HEK293 (cell line): ENCODE measurements around the gene OTOS.

Experiments
- CTCF ChIA-PET: fragments of 350-600 bp; formaldehyde crosslinking; extraction: SDS; loops from one replicate; lab custom pipeline; 2021; ENCODE audit warnings: antibody characterized with exemption; lab: Yijun Ruan, JAX
- POLR2A ChIA-PET: fragments of 300-600 bp; formaldehyde crosslinking; extraction: SDS; loops from one replicate; lab custom pipeline; 2020; ENCODE audit warnings: antibody characterized with exemption, inconsistent platforms; lab: Yijun Ruan, JAX
- H3K27ac ChIP-seq: fragments of 200-500 bp; sonication (Bioruptor generic); 2 replicates; pipeline ENCODE4 v1.5.1; 2014; ENCODE audit warnings: low read depth, low read length, control low read depth, inconsistent platforms; ENCODE audit errors: extremely low read depth
- H3K36me3 ChIP-seq, 2 experiments: fragments of 200-500 bp in 1 of 2; sonication (Bioruptor generic) in 1 of 2; 1 replicate in 1 of 2; 2 replicates in 1 of 2; pipeline ENCODE4 v1.5.1; 2014 to 2017; ENCODE audit warnings: inconsistent platforms in 2 of 2, low read length in 2 of 2; ENCODE audit not compliant: control insufficient read depth in 2 of 2, insufficient read depth in 1 of 2
- H3K4me1 ChIP-seq: fragments of 200-500 bp; sonication (Bioruptor generic); 2 replicates; pipeline ENCODE4 v1.5.1; 2014; ENCODE audit warnings: mild to moderate bottlenecking, low read length, inconsistent platforms; ENCODE audit not compliant: control insufficient read depth, insufficient read depth
- H3K4me3 ChIP-seq: 2 replicates; pipeline ENCODE4 v1.5.1; 2011; ENCODE audit warnings: low read depth, mild to moderate bottlenecking, control low read depth, low read length, moderate library complexity
- H3K9me3 ChIP-seq: fragments of 200-500 bp; sonication (Bioruptor generic); 2 replicates; pipeline ENCODE4 v1.5.1; 2014; ENCODE audit warnings: low read depth, low read length, inconsistent platforms; ENCODE audit not compliant: control insufficient read depth, insufficient read depth
- EGR2 ChIP-seq: fragments of 450-650 bp; formaldehyde crosslinking; IDR thresholded peaks from 2 replicates; pipeline ENCODE4 v1.5.1; 2016; ENCODE audit warnings: low read depth, missing biosample characterization, missing genetic modification characterization
- GLI4 ChIP-seq: fragments of 450-650 bp; formaldehyde crosslinking; IDR thresholded peaks from 2 replicates; pipeline ENCODE4 v1.5.1; 2016; ENCODE audit warnings: missing biosample characterization, missing genetic modification characterization
- KLF8 ChIP-seq: fragments of 450-650 bp; formaldehyde crosslinking; IDR thresholded peaks from 2 replicates; pipeline ENCODE4 v1.5.1; 2016; ENCODE audit warnings: missing biosample characterization, missing genetic modification characterization
- REPIN1 ChIP-seq: fragments of 450-650 bp; formaldehyde crosslinking; IDR thresholded peaks from 2 replicates; pipeline ENCODE4 v1.5.1; 2017; ENCODE audit warnings: missing biosample characterization, missing genetic modification characterization, low read depth
- SCRT2 ChIP-seq: fragments of 450-650 bp; formaldehyde crosslinking; IDR thresholded peaks from 2 replicates; pipeline ENCODE4 v1.5.1; 2016; ENCODE audit warnings: missing biosample characterization, missing genetic modification characterization
- ZBTB8A ChIP-seq: fragments of 450-650 bp; formaldehyde crosslinking; IDR thresholded peaks from 2 replicates; pipeline ENCODE4 v1.5.1; 2016; ENCODE audit warnings: missing biosample characterization, missing genetic modification characterization
- ZFHX2 ChIP-seq: fragments of 450-650 bp; formaldehyde crosslinking; conservative IDR thresholded peaks from 2 replicates; pipeline ENCODE4 v1.5.1; 2016; ENCODE audit warnings: missing biosample characterization, missing genetic modification characterization
- ZIC2 ChIP-seq: fragments of 450-650 bp; formaldehyde crosslinking; IDR thresholded peaks from 2 replicates; pipeline ENCODE4 v1.5.1; 2016; ENCODE audit warnings: missing biosample characterization, missing genetic modification characterization
- ZNF140 ChIP-seq: fragments of 450-650 bp; formaldehyde crosslinking; IDR thresholded peaks from 2 replicates; pipeline ENCODE4 v1.5.1; 2016; ENCODE audit warnings: missing biosample characterization, missing genetic modification characterization
- ZNF184 ChIP-seq: fragments of 450-650 bp; IDR thresholded peaks from 2 replicates; pipeline ENCODE4 v1.5.1; 2018; ENCODE audit warnings: missing biosample characterization, mild to moderate bottlenecking, missing genetic modification characterization
- ZNF324 ChIP-seq: fragments of 450-650 bp; formaldehyde crosslinking; IDR thresholded peaks from 2 replicates; pipeline ENCODE4 v1.5.1; 2016; ENCODE audit warnings: missing biosample characterization, missing genetic modification characterization
- ZNF530 ChIP-seq: fragments of 450-650 bp; formaldehyde crosslinking; IDR thresholded peaks from 2 replicates; pipeline ENCODE4 v1.5.1; 2016; ENCODE audit warnings: low read depth, missing biosample characterization, missing genetic modification characterization
- ZNF600 ChIP-seq: fragments of 450-650 bp; formaldehyde crosslinking; IDR thresholded peaks from 2 replicates; pipeline ENCODE4 v1.5.1; 2016; ENCODE audit warnings: missing biosample characterization, missing genetic modification characterization
- ZNF623 ChIP-seq: fragments of 450-650 bp; formaldehyde crosslinking; IDR thresholded peaks from 2 replicates; pipeline ENCODE4 v1.5.1; 2016; ENCODE audit warnings: missing biosample characterization, missing genetic modification characterization
- ZNF701 ChIP-seq: fragments of 450-650 bp; formaldehyde crosslinking; IDR thresholded peaks from 2 replicates; pipeline ENCODE4 v1.5.1; 2016; ENCODE audit warnings: missing biosample characterization, missing genetic modification characterization
- ZNF76 ChIP-seq: fragments of 450-650 bp; formaldehyde crosslinking; IDR thresholded peaks from 2 replicates; pipeline ENCODE4; 2016; ENCODE audit warnings: low read depth, missing biosample characterization, missing genetic modification characterization, borderline replicate concordance
- ZNF777 ChIP-seq: fragments of 450-650 bp; formaldehyde crosslinking; IDR thresholded peaks from 2 replicates; pipeline ENCODE4 v1.5.1; 2017; ENCODE audit warnings: missing biosample characterization, missing genetic modification characterization, borderline replicate concordance
- ZNF843 ChIP-seq: fragments of 450-650 bp; formaldehyde crosslinking; IDR thresholded peaks from 2 replicates; pipeline ENCODE4 v1.5.1; 2016; ENCODE audit warnings: missing biosample characterization, missing genetic modification characterization
- ZSCAN30 ChIP-seq: fragments of 450-650 bp; IDR thresholded peaks from 2 replicates; pipeline ENCODE4 v1.5.1; 2018; ENCODE audit warnings: missing biosample characterization, mild to moderate bottlenecking, missing genetic modification characterization, moderate library complexity
- ZXDB ChIP-seq: fragments of 450-650 bp; formaldehyde crosslinking; IDR thresholded peaks from 2 replicates; pipeline ENCODE4 v1.5.1; 2016; ENCODE audit warnings: missing biosample characterization, missing genetic modification characterization
- TF ChIP-seq, protein P1 (sequence below): fragments of 450-650 bp; formaldehyde crosslinking; IDR thresholded peaks from 2 replicates; pipeline ENCODE4 v1.5.1; 2016; ENCODE audit warnings: missing biosample characterization, missing genetic modification characterization
- TF ChIP-seq, protein P2 (sequence below): fragments of 450-650 bp; IDR thresholded peaks from 2 replicates; pipeline ENCODE4 v1.5.1; 2018; ENCODE audit warnings: missing biosample characterization, missing genetic modification characterization
- TF ChIP-seq, protein P3 (sequence below): sonication (generic); formaldehyde crosslinking; IDR thresholded peaks from 2 replicates; pipeline ENCODE4 v1.8.1; 2022; ENCODE audit warnings: mild to moderate bottlenecking, moderate library complexity, missing genetic modification reagents

Gene OTOS

DNA sequence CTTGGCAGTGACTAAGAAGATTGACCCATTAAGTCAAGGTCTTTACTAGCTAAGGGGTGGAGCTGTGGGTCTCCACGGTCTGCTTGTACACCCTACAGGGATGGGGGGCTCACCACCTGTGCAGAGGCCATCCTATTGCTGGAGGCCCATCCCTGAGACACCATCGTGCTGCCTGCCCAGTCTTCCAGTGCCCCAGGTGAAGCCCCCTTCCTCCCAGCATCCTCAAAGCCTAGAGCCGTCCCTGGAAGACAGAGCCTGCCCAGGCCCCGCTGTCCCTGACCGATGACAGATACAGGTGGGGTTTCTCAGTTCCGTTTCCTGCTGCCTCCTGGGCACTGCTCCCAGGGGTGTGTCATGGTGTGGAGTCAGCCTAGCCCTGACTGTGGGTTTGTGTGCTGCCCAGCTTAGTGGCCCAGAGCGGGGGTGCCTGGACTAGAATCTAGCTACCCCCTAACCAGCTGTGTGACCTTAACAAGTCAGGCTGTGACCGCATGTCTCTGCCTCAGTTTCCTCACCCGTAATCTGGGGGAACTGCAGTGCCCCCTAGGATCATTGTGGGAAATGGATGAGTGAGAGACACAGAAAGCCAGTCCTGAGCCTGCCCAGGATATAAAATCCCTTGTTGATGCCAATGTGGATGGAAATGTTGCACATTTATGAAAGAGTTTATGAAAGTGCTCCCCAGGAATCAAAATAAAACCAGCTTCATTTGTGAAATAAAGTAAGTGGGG is 2.0 kb downstream of the OTOS start (continued):
- TF ChIP-seq ZXDB (no peak), ZNF777 (no peak), REPIN1 (no peak)
- TF ChIP-seq, protein P1, sequence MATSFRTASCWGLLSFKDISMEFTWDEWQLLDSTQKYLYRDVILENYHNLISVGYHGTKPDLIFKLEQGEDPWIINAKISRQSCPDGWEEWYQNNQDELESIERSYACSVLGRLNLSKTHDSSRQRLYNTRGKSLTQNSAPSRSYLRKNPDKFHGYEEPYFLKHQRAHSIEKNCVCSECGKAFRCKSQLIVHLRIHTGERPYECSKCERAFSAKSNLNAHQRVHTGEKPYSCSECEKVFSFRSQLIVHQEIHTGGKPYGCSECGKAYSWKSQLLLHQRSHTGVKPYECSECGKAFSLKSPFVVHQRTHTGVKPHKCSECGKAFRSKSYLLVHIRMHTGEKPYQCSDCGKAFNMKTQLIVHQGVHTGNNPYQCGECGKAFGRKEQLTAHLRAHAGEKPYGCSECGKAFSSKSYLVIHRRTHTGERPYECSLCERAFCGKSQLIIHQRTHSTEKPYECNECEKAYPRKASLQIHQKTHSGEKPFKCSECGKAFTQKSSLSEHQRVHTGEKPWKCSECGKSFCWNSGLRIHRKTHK (tag by site-specific recombination): no peak
- TF ChIP-seq, all 188 proteins: peak for 0

DNA sequence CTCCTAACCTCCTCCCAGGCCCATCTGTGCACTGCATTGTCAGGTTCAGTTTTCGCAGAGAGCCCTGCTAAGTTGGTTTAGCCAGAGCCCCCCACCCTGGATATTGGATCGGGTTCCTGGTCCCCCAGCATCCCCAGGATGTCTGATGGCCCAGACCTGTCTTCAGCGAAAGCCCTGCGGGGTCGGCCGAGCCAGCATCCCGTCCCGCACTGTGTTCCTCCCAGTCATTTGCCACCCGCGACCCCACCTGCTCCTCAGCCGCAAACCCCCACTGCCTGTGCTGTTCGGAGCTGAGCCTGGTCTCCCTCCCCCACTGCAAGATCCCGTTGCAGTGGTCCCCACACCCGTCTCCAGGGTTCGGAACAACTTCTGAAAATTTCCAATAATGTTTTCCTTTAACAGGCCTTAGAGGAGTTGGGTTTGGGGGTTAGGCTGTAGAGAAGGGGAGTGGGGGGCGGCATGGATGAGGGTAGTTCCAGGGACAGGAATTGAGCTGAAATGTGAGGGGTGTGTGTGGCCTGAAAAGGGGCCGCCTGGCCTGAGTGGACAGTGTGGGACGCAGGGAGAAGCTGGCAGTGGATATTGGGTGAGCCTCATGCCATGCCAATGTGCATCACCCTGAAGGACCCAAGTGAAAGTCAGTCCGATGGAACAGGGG is 2.7 kb downstream of the OTOS start:
- Histone ChIP-seq H3K27ac (no peak overlapping the region), H3K4me1 (peaks cover 9% of the 10 kb centered on the region; the same call in 1 of the 2 replicates), H3K36me3 (peaks cover 0 to 18% of the 10 kb centered on the region in 2 experiments; a peak in 1 of 3 replicates), H3K4me3 (no peak overlapping the region), H3K9me3 (no peaks in the 10 kb centered on the region)
- ChIA-PET CTCF (interaction anchor here (0.6 to 1.0 kb wide), 3 partner anchors 12 to 104 kb away, joined by 3 to 4 read pairs (median 4); no protein-coding TSS in a partner anchor), POLR2A (no interaction called here)
- TF ChIP-seq, protein P2, sequence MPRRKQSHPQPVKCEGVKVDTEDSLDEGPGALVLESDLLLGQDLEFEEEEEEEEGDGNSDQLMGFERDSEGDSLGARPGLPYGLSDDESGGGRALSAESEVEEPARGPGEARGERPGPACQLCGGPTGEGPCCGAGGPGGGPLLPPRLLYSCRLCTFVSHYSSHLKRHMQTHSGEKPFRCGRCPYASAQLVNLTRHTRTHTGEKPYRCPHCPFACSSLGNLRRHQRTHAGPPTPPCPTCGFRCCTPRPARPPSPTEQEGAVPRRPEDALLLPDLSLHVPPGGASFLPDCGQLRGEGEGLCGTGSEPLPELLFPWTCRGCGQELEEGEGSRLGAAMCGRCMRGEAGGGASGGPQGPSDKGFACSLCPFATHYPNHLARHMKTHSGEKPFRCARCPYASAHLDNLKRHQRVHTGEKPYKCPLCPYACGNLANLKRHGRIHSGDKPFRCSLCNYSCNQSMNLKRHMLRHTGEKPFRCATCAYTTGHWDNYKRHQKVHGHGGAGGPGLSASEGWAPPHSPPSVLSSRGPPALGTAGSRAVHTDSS (tag by site-specific recombination): no peak
- TF ChIP-seq SCRT2 (tag by site-specific recombination): peak; percentile 8; the same call in 1 of the 2 replicates

DNA sequence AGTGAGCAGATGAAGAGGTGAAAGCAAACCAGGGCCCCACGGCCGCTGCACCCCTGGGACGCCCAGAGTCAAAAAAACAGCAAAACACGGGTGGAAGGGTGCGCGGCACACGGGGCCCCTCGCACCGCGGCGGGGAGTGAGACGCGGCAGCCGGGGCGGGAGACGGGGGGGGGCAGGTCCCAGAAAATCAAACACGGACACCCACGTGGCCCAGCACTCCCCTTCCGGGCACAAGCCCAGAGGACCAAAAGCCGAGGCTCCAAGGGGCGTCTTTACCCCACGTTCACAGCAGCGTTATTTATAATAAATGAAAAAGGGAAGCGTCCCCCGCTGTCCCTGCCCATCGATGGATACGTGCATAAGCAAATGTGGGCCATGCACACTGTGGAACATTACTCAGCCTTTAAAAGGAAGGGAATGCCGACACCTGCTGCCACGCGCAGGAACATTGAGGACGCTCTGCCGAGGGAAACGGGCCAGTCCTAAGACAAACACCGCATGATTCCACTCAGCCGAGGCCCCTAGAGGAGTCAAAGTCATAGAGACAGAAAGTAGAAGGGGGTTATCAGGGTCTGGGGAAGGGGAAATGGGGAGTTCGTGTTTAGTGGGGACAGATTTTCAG is 3.7 kb downstream of the OTOS start:
- ChIA-PET POLR2A (no interaction called here), CTCF (no interaction called here)
- Histone ChIP-seq H3K4me1 (peaks cover 9% of the 10 kb centered on the region; the same call in 1 of the 2 replicates), H3K36me3 (peaks cover 0 to 28% of the 10 kb centered on the region in 2 experiments; a peak in 1 of 3 replicates), H3K9me3 (no peaks in the 10 kb centered on the region), H3K4me3 (peak overlapping the region; percentile 98), H3K27ac (peak overlapping the region; percentile 22; the same call in 1 of the 2 replicates)
- no peak for TF ChIP-seq ZNF623 (tag by site-specific recombination)
- no peak for TF ChIP-seq ZNF843 (tag by site-specific recombination)
- TF ChIP-seq ZNF701 (tag by site-specific recombination): no peak
- no peak for TF ChIP-seq ZNF600 (tag by site-specific recombination)

DNA sequence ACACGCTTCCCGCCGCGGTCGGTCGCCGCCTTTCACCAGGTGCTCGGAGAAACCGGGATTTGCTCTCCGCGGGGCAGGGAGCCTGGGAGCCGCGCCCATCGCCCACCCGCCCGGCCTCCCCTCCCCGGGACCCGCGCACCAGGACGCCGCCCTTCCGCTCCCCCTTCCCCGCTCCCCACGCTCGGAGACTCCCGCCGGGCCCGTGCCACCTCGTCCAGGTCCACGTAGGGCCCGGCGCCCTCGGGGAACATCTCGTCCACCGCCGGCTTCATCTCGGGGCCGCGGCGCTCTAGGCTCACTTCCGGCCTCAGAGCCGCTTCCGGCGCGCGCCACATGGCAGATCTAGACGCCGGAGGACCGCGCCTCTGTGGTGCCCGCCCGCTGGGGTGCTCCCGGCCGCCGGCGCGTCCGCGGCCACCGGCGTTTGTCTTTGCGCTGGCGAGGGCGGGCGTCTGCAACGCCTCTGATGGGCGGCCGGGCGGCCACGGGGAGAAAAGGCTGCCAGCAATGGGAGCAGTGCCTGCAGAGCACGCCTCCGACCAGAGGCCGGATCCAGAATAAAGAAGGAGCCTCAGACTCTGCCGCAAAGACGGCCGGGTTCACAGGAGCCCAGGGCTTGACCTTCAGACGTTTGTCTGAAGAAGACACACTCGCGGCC is 4.3 kb downstream of the OTOS start, which contains the start of gene COPS9:
Gene COPS9, minus strand, starts transcription at position 293 of the 658 bp plus-strand sequence. Its CDS starts 21 bp downstream, at position 272.
- H3K4me1 ChIP-seq: peaks cover 9% of the 10 kb centered on the region; the same call in 1 of the 2 replicates
- CTCF ChIA-PET: no interaction called here
- POLR2A ChIA-PET: no interaction called here
- H3K27ac ChIP-seq: peak within 1 kb of the TSS; percentile 53; the same call in 1 of the 2 replicates
- peak within 1 kb of the TSS; percentile 98 for H3K4me3 ChIP-seq
- peaks cover 0 to 34% of the 10 kb centered on the region in 2 experiments; a peak in 1 of 3 replicates for H3K36me3 ChIP-seq
- H3K9me3 ChIP-seq: no peaks in the 10 kb centered on the region
- peak; percentile 41; the same call in 1 of the 2 replicates for TF ChIP-seq ZNF76 (tag by site-specific recombination)
- no peak for TF ChIP-seq ZNF530 (tag by site-specific recombination)
- TF ChIP-seq GLI4 (tag by site-specific recombination): 0 out of 2 replicates have a peak, but pooled peaks have one; percentile 34
- peak; percentile 68 for TF ChIP-seq ZSCAN30
- 0 out of 2 replicates have a peak, but pooled peaks have one; percentile 8 for TF ChIP-seq EGR2
- TF ChIP-seq KLF8 (tag by site-specific recombination): peak; percentile 74; the same call in 1 of the 2 replicates
- TF ChIP-seq ZIC2 (tag by site-specific recombination): peak; percentile 72; the same call in 1 of the 2 replicates
- TF ChIP-seq ZFHX2 (tag by site-specific recombination): 0 out of 2 replicates have a peak, but pooled peaks have one; percentile 9
- TF ChIP-seq ZBTB8A (tag by site-specific recombination): peak; percentile 76
- TF ChIP-seq, protein P3, sequence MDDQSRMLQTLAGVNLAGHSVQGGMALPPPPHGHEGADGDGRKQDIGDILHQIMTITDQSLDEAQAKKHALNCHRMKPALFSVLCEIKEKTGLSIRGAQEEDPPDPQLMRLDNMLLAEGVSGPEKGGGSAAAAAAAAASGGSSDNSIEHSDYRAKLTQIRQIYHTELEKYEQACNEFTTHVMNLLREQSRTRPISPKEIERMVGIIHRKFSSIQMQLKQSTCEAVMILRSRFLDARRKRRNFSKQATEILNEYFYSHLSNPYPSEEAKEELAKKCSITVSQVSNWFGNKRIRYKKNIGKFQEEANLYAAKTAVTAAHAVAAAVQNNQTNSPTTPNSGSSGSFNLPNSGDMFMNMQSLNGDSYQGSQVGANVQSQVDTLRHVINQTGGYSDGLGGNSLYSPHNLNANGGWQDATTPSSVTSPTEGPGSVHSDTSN: peak; percentile 62; the same call in 1 of the 2 replicates
- no peak for TF ChIP-seq ZNF324 (tag by site-specific recombination)
- no peak for TF ChIP-seq ZNF184
- TF ChIP-seq ZNF140: no peak
